Measurements from ENCODE around the gene HCLS1. TPM values are rescaled to one million over a fixed set of nuclear protein-coding genes. Genes with fewer than 3 reads are reported as not detected.

The HCLS1 gene
- polyA plus RNA-seq, 1 donor (not counting 4 experiments of a cell fraction or from before 2014, with no cell fraction given), result 0.10 TPM

DNA sequence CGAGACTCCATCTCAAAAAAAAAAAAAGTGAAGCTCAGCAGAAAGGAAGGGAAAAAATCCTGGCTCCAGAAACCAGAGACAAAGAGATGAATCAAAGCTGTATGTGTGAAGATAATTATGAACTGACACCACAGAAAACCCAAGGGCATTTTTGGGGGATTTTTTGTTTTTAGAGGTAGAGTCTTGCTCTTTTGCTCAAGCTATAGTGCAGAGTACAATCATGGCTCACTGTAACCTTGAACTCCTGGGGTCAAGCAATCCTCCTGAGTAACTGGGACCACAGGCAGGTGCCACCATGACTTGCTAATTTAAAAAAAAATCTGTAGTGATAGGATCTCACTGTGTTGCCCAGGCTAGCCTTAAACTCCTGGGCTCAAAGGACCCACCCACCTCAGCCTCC is 22.8 kb downstream of the HCLS1 start:
- H3K27ac ChIP-seq (ENCODE audit: control insufficient read depth, insufficient read depth, low read length), result no peak overlapping the region
- no peaks in the 10 kb centered on the region for H3K9me1 ChIP-seq (ENCODE audit: control insufficient read depth, extremely low read depth, insufficient read depth, low read length)
- no peaks in the 10 kb centered on the region for H3K79me2 ChIP-seq (ENCODE audit: control insufficient read depth, insufficient read depth, low read length)
- no peak overlapping the region for H2AFZ ChIP-seq (ENCODE audit: control insufficient read depth, low read length)
- peaks cover 8% of the 10 kb centered on the region for H3K27me3 ChIP-seq (ENCODE audit: control insufficient read depth, extremely low read depth, insufficient read depth, low read length)
- H3K4me2 ChIP-seq (ENCODE audit: control insufficient read depth, extremely low read depth, insufficient read depth, low read depth, low read length), result no peak overlapping the region
- no peak overlapping the region for H3K4me3 ChIP-seq (ENCODE audit: control insufficient read depth in 2 of 3, extremely low read depth in 1 of 3, insufficient read depth in 2 of 3, low read depth in 1 of 3, low read length in 3 of 3)
- no peaks in the 10 kb centered on the region for H3K9me3 ChIP-seq (ENCODE audit: control insufficient read depth, low read depth, low read length)
- dilution Hi-C loops (cut with MboI; ENCODE audit: extremely low pct_ligation_motif_present, low sequenced_read_pairs), result no loop called here
- H4K20me1 ChIP-seq (ENCODE audit: control insufficient read depth, extremely low read depth, insufficient read depth, low read length), result no peaks in the 10 kb centered on the region
- FAIRE-seq (no peak), DNase-seq (ENCODE audit: low read depth, low spot score) (no peak)
- H3K4me1 ChIP-seq (ENCODE audit: control insufficient read depth, extremely low read depth, insufficient read depth, low read length), result no peaks in the 10 kb centered on the region
- TF ChIP-seq, protein P1, sequence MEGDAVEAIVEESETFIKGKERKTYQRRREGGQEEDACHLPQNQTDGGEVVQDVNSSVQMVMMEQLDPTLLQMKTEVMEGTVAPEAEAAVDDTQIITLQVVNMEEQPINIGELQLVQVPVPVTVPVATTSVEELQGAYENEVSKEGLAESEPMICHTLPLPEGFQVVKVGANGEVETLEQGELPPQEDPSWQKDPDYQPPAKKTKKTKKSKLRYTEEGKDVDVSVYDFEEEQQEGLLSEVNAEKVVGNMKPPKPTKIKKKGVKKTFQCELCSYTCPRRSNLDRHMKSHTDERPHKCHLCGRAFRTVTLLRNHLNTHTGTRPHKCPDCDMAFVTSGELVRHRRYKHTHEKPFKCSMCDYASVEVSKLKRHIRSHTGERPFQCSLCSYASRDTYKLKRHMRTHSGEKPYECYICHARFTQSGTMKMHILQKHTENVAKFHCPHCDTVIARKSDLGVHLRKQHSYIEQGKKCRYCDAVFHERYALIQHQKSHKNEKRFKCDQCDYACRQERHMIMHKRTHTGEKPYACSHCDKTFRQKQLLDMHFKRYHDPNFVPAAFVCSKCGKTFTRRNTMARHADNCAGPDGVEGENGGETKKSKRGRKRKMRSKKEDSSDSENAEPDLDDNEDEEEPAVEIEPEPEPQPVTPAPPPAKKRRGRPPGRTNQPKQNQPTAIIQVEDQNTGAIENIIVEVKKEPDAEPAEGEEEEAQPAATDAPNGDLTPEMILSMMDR (optimal IDR thresholded peaks at IDR 0.05 in 1 of 3, IDR thresholded peaks at IDR 0.05 in 1 of 3, conservative IDR thresholded peaks at IDR 0.05 in 1 of 3; ENCODE audit: extremely low read depth in 1 of 3, insufficient read depth in 2 of 3, low read length in 3 of 3), result no peak
- TF ChIP-seq EZH2 (IDR thresholded peaks at IDR 0.05; ENCODE audit: low read length), result no peak
- H3K9ac ChIP-seq (ENCODE audit: control insufficient read depth, extremely low read depth, insufficient read depth, low read length), result no peak overlapping the region
- H3K36me3 ChIP-seq (ENCODE audit: control insufficient read depth in 2 of 2, extremely low read depth in 1 of 2, insufficient read depth in 2 of 2, low read length in 2 of 2), result no peaks in the 10 kb centered on the region

DNA sequence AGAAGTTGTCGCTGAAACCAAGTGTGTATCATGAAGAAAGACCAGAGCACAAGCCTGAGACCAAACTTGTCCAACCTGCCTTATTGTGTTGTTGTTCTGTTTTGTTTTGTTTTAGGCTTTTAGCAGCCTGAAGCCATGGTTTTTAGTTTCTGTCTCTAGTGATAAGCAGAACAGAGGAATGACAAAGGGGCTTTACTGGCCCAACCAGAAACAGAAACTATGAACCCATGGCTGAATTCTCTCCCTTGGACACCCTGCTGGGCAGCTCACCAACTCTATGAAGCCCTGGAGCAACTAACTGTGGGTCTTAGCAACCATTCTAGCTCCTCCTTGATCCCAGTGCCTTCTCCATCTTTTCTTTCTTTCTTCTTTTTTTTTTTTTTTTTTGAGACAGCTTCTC is 30.3 kb downstream of the HCLS1 start:
- no peaks in the 10 kb centered on the region for H3K79me2 ChIP-seq (ENCODE audit: control insufficient read depth, insufficient read depth, low read length)
- no peak overlapping the region for H3K27ac ChIP-seq (ENCODE audit: control insufficient read depth, insufficient read depth, low read length)
- no peak overlapping the region for H2AFZ ChIP-seq (ENCODE audit: control insufficient read depth, low read length)
- H3K36me3 ChIP-seq (ENCODE audit: control insufficient read depth in 2 of 2, extremely low read depth in 1 of 2, insufficient read depth in 2 of 2, low read length in 2 of 2), result no peaks in the 10 kb centered on the region
- no peak overlapping the region for H3K4me3 ChIP-seq (ENCODE audit: control insufficient read depth in 2 of 3, extremely low read depth in 1 of 3, insufficient read depth in 2 of 3, low read depth in 1 of 3, low read length in 3 of 3)
- DNase-seq (ENCODE audit: low read depth, low spot score) (no peak), FAIRE-seq (no peak)
- H3K9ac ChIP-seq (ENCODE audit: control insufficient read depth, extremely low read depth, insufficient read depth, low read length), result no peak overlapping the region
- H4K20me1 ChIP-seq (ENCODE audit: control insufficient read depth, extremely low read depth, insufficient read depth, low read length), result no peaks in the 10 kb centered on the region
- no peaks in the 10 kb centered on the region for H3K27me3 ChIP-seq (ENCODE audit: control insufficient read depth, extremely low read depth, insufficient read depth, low read length)
- H3K4me2 ChIP-seq (ENCODE audit: control insufficient read depth, extremely low read depth, insufficient read depth, low read depth, low read length), result no peak overlapping the region
- H3K9me1 ChIP-seq (ENCODE audit: control insufficient read depth, extremely low read depth, insufficient read depth, low read length), result no peaks in the 10 kb centered on the region
- TF ChIP-seq, protein P1 (optimal IDR thresholded peaks at IDR 0.05 in 1 of 3, IDR thresholded peaks at IDR 0.05 in 1 of 3, conservative IDR thresholded peaks at IDR 0.05 in 1 of 3; ENCODE audit: extremely low read depth in 1 of 3, insufficient read depth in 2 of 3, low read length in 3 of 3), result no peak
- no peak for TF ChIP-seq EZH2 (IDR thresholded peaks at IDR 0.05; ENCODE audit: low read length)
- dilution Hi-C loops (cut with MboI; ENCODE audit: extremely low pct_ligation_motif_present, low sequenced_read_pairs), result no loop called here
- H3K4me1 ChIP-seq (ENCODE audit: control insufficient read depth, extremely low read depth, insufficient read depth, low read length), result no peaks in the 10 kb centered on the region
- H3K9me3 ChIP-seq (ENCODE audit: control insufficient read depth, low read depth, low read length), result no peaks in the 10 kb centered on the region

Measured in keratinocyte (primary cell).